Testis (tissue), 3 donors: Measurements from ENCODE around the gene PLCB1. TPM values are rescaled to one million over a fixed set of nuclear protein-coding genes. Genes with fewer than 3 reads are reported as not detected.

Source experiments
- DNase-seq: peaks from one replicate; pipeline ENCODE4 v3.0.0-alpha.2; 2019
- H3K27ac ChIP-seq, 2 donors: fragments of 200-600 bp; sonication (generic); one replicate each; pipeline ENCODE4 v1.5.1; 2019
- H3K27me3 ChIP-seq: fragments of 200-600 bp; sonication (generic); one replicate; pipeline ENCODE4 v1.5.1; 2019
- H3K36me3 ChIP-seq: fragments of 200-600 bp; sonication (generic); one replicate; pipeline ENCODE4 v1.5.1; 2017; ENCODE audit warnings: low read depth; ENCODE audit errors: missing control alignments
- H3K4me1 ChIP-seq: fragments of 200-600 bp; sonication (generic); one replicate; pipeline ENCODE4 v1.5.1; 2019
- H3K4me3 ChIP-seq, 2 donors: fragments of 200-600 bp; sonication (generic); one replicate each; pipeline ENCODE4 v1.5.1; 2017 to 2019
- H3K9me3 ChIP-seq: fragments of 200-600 bp; sonication (generic); one replicate; pipeline ENCODE4 v1.5.1; 2017
- POLR2A ChIP-seq: fragments of 450-650 bp; IDR thresholded peaks from one replicate; pipeline ENCODE4 v1.6.1; 2017; ENCODE audit warnings: antibody characterized with exemption, mild to moderate bottlenecking, moderate library complexity
- WGBS, 2 donors: methylation state at CpG; one replicate each; pipeline ENCODE4 v1.1.5; 2018; 5-methylcytosine and 5-hydroxymethylcytosine counted together
- intact Hi-C: fragments of 100-400 bp; cut with DNase I; formaldehyde crosslinking; loops from one replicate; pipeline ENCODE4 v1.15.1; 2023; ENCODE audit warnings: low total_unique reads
- polyA plus RNA-seq: library from polyadenylated mRNA; stranded (reverse); fragments of 350-450 nt; fragmentation: Illumina TruSeq; extraction: RNeasy Lipid Tissue Mini Kit (QIAGEN cat#74804); gene quantifications from one replicate; pipeline ENCODE4 v1.2.3, GENCODE V29; 2014; ENCODE audit warnings: low read depth, low replicate concordance; ENCODE audit not compliant: insufficient read depth
- total RNA-seq, 2 donors: library from RNA; depleted of rRNA; stranded (reverse); fragments of >200 nt; gene quantifications; one replicate each; pipeline ENCODE4 v1.2.3, GENCODE V29; 2016
- TF ChIP-seq, protein P1 (sequence below), 3 experiments: fragments of 450-650 bp in 2 of 3; fragments of 200-600 bp in 1 of 3; sonication (generic) in 1 of 3; IDR thresholded peaks; one replicate each; pipeline ENCODE4 v1.5.1; 2016 to 2019; ENCODE audit warnings: antibody characterized with exemption in 3 of 3, mild to moderate bottlenecking in 2 of 3, moderate library complexity in 1 of 3

The PLCB1 gene
- total and polyA plus RNA-seq, 3 donors from 2014 or later, result 3.1 to 9.8 (median 8.2) TPM

GRCh38 chr20:8170921-8171320 is 38.9 kb downstream of the PLCB1 start:
- H3K27ac ChIP-seq, result no peak overlapping the region

GRCh38 chr20:8172191-8172590 is 40.1 kb downstream of the PLCB1 start:
- Histone ChIP-seq H3K4me1 (no peaks in the 10 kb centered on the region), H3K4me3 (no peak overlapping the region), H3K27ac (no peak overlapping the region), H3K9me3 (no peaks in the 10 kb centered on the region), H3K27me3 (no peaks in the 10 kb centered on the region), H3K36me3 (no peaks in the 10 kb centered on the region)
- intact Hi-C loops, result no loop called here
- TF ChIP-seq POLR2A, result no peak
- TF ChIP-seq, protein P1, sequence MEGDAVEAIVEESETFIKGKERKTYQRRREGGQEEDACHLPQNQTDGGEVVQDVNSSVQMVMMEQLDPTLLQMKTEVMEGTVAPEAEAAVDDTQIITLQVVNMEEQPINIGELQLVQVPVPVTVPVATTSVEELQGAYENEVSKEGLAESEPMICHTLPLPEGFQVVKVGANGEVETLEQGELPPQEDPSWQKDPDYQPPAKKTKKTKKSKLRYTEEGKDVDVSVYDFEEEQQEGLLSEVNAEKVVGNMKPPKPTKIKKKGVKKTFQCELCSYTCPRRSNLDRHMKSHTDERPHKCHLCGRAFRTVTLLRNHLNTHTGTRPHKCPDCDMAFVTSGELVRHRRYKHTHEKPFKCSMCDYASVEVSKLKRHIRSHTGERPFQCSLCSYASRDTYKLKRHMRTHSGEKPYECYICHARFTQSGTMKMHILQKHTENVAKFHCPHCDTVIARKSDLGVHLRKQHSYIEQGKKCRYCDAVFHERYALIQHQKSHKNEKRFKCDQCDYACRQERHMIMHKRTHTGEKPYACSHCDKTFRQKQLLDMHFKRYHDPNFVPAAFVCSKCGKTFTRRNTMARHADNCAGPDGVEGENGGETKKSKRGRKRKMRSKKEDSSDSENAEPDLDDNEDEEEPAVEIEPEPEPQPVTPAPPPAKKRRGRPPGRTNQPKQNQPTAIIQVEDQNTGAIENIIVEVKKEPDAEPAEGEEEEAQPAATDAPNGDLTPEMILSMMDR (IDR thresholded peaks at IDR 0.05), result no peak
- WGBS, 2 donors, result 73 to 92% methylated on average over 2 of the region's 2 CpGs
- DNase-seq, result no peak

More at GRCh38 chr20:8170921-8171320, 38.9 kb downstream of the PLCB1 start:
- Histone ChIP-seq H3K9me3 (no peaks in the 10 kb centered on the region), H3K4me1 (no peaks in the 10 kb centered on the region), H3K27me3 (no peaks in the 10 kb centered on the region), H3K4me3 (no peak overlapping the region), H3K36me3 (no peaks in the 10 kb centered on the region)
- DNase-seq, result no peak
- 91 to 93% methylated on average over 1 of the region's 1 CpG for WGBS, 2 donors
- intact Hi-C loops, result no loop called here
- no peak for TF ChIP-seq POLR2A
- TF ChIP-seq, protein P1 (IDR thresholded peaks at IDR 0.05), result no peak

DNA sequence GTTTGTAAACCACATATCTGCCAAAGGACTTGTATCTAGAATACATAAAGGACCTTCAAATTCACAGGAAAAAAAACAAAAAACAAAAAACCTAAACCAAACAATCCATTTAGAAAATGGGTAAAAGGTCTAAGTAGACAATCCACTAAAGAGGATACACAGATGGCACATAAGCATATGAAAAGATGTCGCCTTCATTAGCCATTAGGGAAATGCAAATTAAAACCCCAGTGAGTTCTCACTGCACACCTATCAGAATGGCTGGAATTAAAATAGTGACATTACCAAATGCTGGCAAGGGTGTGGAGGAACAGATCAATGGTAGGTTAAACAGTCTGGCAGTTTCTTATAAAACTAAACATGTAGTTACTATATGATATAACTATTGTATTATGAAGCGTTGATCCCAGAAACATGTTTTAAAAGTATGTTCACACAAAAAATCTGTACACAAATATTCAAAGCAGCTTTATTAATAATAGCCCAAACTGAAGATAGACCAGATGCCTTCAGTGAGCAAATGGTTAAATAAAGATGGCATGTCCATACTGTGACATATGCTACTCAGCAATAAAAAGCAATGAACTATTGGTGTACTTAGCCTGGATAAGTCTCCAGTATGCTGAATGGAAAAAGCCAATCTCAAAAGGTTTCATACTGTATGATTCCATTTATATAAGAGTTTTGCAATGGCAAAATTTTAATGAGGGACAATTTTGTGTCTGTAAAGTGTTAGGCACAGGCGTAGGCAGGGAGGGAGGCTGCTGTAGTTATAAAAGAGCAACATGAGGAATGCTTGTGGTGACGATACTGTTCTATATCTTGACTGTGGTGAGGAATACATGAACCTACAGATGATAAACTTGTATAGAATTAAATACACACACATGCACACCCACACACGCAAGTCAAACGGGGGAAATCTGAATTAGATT is 43.9 kb downstream of the PLCB1 start:
- DNase-seq, result no peak
- Histone ChIP-seq H3K4me1 (no peaks in the 10 kb centered on the region), H3K27ac (no peak overlapping the region), H3K36me3 (no peaks in the 10 kb centered on the region), H3K4me3 (no peak overlapping the region), H3K27me3 (no peaks in the 10 kb centered on the region), H3K9me3 (no peaks in the 10 kb centered on the region)
- WGBS, 2 donors, result 88 to 91% methylated on average over 6 of the region's 6 CpGs
- intact Hi-C loops, result no loop called here
- TF ChIP-seq, protein P1 (IDR thresholded peaks at IDR 0.05), result no peak
- no peak for TF ChIP-seq POLR2A

- Histone ChIP-seq H3K27me3 (no peaks in the 10 kb centered on the region), H3K4me3 (no peak overlapping the region), H3K27ac (no peak overlapping the region), H3K9me3 (no peaks in the 10 kb centered on the region), H3K36me3 (no peaks in the 10 kb centered on the region), H3K4me1 (no peaks in the 10 kb centered on the region)
- 92 to 95% methylated on average over 2 of the region's 2 CpGs for WGBS, 2 donors
- intact Hi-C loops, result no loop called here
- TF ChIP-seq, protein P1 (IDR thresholded peaks at IDR 0.05), result no peak
- no peak for TF ChIP-seq POLR2A
- no peak for DNase-seq
These were observed 51.5 kb downstream of the PLCB1 start for GRCh38 chr20:8183526-8183925.
